ENCODE results near the gene PIK3R1. TPM values are rescaled to one million over a fixed set of nuclear protein-coding genes. Genes with fewer than 3 reads are reported as not detected.
A peak's percentile ranks its signal among the peaks of the same experiment; 100 is the strongest.

Gene PIK3R1
- total and polyA plus RNA-seq, 2 of the 4 experiments (the other 2 are of a cell fraction) = 2.4 to 9.3 TPM

GRCh38 chr5:68272289-68272688 is 56.7 kb downstream of the PIK3R1 start:
- Histone ChIP-seq H3K56ac (ENCODE audit: extremely low read depth, insufficient read depth, low read length) (no peak overlapping the region), H4K20me1 (ENCODE audit: insufficient read depth, low read length) (no peaks in the 10 kb centered on the region), H4K8ac (ENCODE audit: low read depth in 2 of 2, low read length in 2 of 2) (no peak overlapping the region), H2BK120ac (ENCODE audit: low read depth, low read length) (no peak overlapping the region), H3K36me3 (ENCODE audit: control insufficient read depth, insufficient read depth, low read length) (peaks cover 1% of the 10 kb centered on the region), H2BK15ac (ENCODE audit: low read depth, low read length) (no peak overlapping the region), H3K27me3 (ENCODE audit: control insufficient read depth, insufficient read depth, low read length) (no peaks in the 10 kb centered on the region), H2BK5ac (ENCODE audit: low read depth, low read length, poor library complexity, severe bottlenecking) (no peak overlapping the region), H3K9ac (ENCODE audit: low read depth, low read length) (no peak overlapping the region), H3K27ac (ENCODE audit: insufficient read depth, low read length) (no peak overlapping the region), H2AK5ac (ENCODE audit: low read depth, low read length) (no peak overlapping the region), H3K23ac (ENCODE audit: low read depth, low read length) (no peak overlapping the region), H2AK9ac (replicated peaks; ENCODE audit: low read depth, low read length, poor library complexity) (no peak overlapping the region), H3K4me1 (ENCODE audit: control insufficient read depth, insufficient read depth, low read length) (peaks cover 2% of the 10 kb centered on the region; the same call in 1 of the 2 replicates), H3K14ac (replicated peaks; ENCODE audit: low read depth, low read length) (no peak overlapping the region), H2BK20ac (ENCODE audit: low read depth, low read length) (no peak overlapping the region), H3K18ac (ENCODE audit: low read depth, low read length) (no peak overlapping the region), H3K4me2 (ENCODE audit: low read depth, low read length) (no peak overlapping the region), H3K9me3 (ENCODE audit: control insufficient read depth, insufficient read depth, low read length) (no peaks in the 10 kb centered on the region), H3K4me3 (ENCODE audit: insufficient read depth, low read depth, low read length) (no peak overlapping the region), H4K5ac (ENCODE audit: low read depth, low read length) (no peak overlapping the region), H3K4ac (ENCODE audit: low read depth, low read length) (no peak overlapping the region), H4K91ac (ENCODE audit: insufficient read depth, low read depth, low read length) (no peak overlapping the region), H3K79me1 (ENCODE audit: low read depth in 1 of 2, low read length in 2 of 2) (peaks cover 9 to 14% of the 10 kb centered on the region in 2 experiments; a peak in 3 of 4 replicates), H2AFZ (replicated peaks; ENCODE audit: low read length, poor library complexity) (no peak overlapping the region), H3K9me1 (ENCODE audit: insufficient read depth, low read length) (peaks cover 6% of the 10 kb centered on the region; the same call in 1 of the 2 replicates)
- no CpG with 5 or more reads among the region's 2 CpGs for WGBS, 2 experiments (ENCODE audit: extremely low coverage in 2 of 2, insufficient read length in 1 of 2)
- in situ Hi-C loops (cut with MboI; ENCODE audit: low sequenced_read_pairs) (loop anchor here (25.0 kb wide), 1 partner anchor 1460 kb away; no protein-coding TSS in a partner anchor), dilution Hi-C loops (cut with HindIII; ENCODE audit: low sequenced_read_pairs, unreplicated experiment) (no loop called here), intact Hi-C loops (cut with micrococcal nuclease) (no loop called here)
- ChIA-PET POLR2A (ENCODE audit: unreplicated experiment) (interaction anchor here (0.5 kb wide), 1 partner anchor 265 kb away, joined by 8 read pairs; no protein-coding TSS in a partner anchor), CTCF (interaction anchor here (0.6 to 1.2 kb wide), 3 partner anchors 8 to 642 kb away, joined by 3 to 4 read pairs (median 4); no protein-coding TSS in a partner anchor)
- TF ChIP-seq RFX5 (IDR thresholded peaks at IDR 0.05; ENCODE audit: low read depth, low read length) = no peak
- no peak for TF ChIP-seq BHLHE40 (IDR thresholded peaks at IDR 0.05; ENCODE audit: low read depth, low read length)
- TF ChIP-seq SMC3 (IDR thresholded peaks at IDR 0.05; ENCODE audit: low read depth, low read length) = peak; percentile 37; the same call in 1 of the 2 replicates
- no peak for TF ChIP-seq POLR2A (IDR thresholded peaks at IDR 0.05; ENCODE audit: low read depth, low read length)
- no peak for TF ChIP-seq RAD21 (IDR thresholded peaks at IDR 0.05; ENCODE audit: low read length)
- TF ChIP-seq CTCF (conservative IDR thresholded peaks at IDR 0.05; ENCODE audit: low read depth, low read length) = peak; percentile 46
- no TSS peak for BruUV-seq (replicated peaks)
- DNase-seq = peak; percentile 17
- ATAC-seq (ENCODE audit: low read depth) = no peak; the same call in 1 of the 2 replicates
